Testis (tissue), 3 donors: ENCODE results near the gene WTIP. TPM values are rescaled to one million over a fixed set of nuclear protein-coding genes. Genes with fewer than 3 reads are reported as not detected.
A peak's percentile ranks its signal among the peaks of the same experiment; 100 is the strongest.

ENCODE experiments used
- DNase-seq: peaks from one replicate; pipeline ENCODE4 v3.0.0-alpha.2; 2019
- H3K27ac ChIP-seq, 2 donors: fragments of 200-600 bp; sonication (generic); one replicate each; pipeline ENCODE4 v1.5.1; 2019
- H3K27me3 ChIP-seq: fragments of 200-600 bp; sonication (generic); one replicate; pipeline ENCODE4 v1.5.1; 2019
- H3K36me3 ChIP-seq: fragments of 200-600 bp; sonication (generic); one replicate; pipeline ENCODE4 v1.5.1; 2017; ENCODE audit warnings: low read depth; ENCODE audit errors: missing control alignments
- H3K4me1 ChIP-seq: fragments of 200-600 bp; sonication (generic); one replicate; pipeline ENCODE4 v1.5.1; 2019
- H3K4me3 ChIP-seq, 2 donors: fragments of 200-600 bp; sonication (generic); one replicate each; pipeline ENCODE4 v1.5.1; 2017 to 2019
- H3K9me3 ChIP-seq: fragments of 200-600 bp; sonication (generic); one replicate; pipeline ENCODE4 v1.5.1; 2017
- CTCF ChIP-seq, 3 experiments: fragments of 450-650 bp in 2 of 3; fragments of 200-600 bp in 1 of 3; sonication (generic) in 1 of 3; IDR thresholded peaks; one replicate each; pipeline ENCODE4 v1.5.1; 2016 to 2019; ENCODE audit warnings: antibody characterized with exemption in 3 of 3, mild to moderate bottlenecking in 2 of 3, moderate library complexity in 1 of 3
- POLR2A ChIP-seq: fragments of 450-650 bp; IDR thresholded peaks from one replicate; pipeline ENCODE4 v1.6.1; 2017; ENCODE audit warnings: antibody characterized with exemption, mild to moderate bottlenecking, moderate library complexity
- WGBS, 2 donors: methylation state at CpG; one replicate each; pipeline ENCODE4 v1.1.5; 2018; 5-methylcytosine and 5-hydroxymethylcytosine counted together
- intact Hi-C: fragments of 100-400 bp; cut with DNase I; formaldehyde crosslinking; loops from one replicate; pipeline ENCODE4 v1.15.1; 2023; ENCODE audit warnings: low total_unique reads
- polyA plus RNA-seq: library from polyadenylated mRNA; stranded (reverse); fragments of 350-450 nt; fragmentation: Illumina TruSeq; extraction: RNeasy Lipid Tissue Mini Kit (QIAGEN cat#74804); gene quantifications from one replicate; pipeline ENCODE4 v1.2.3, GENCODE V29; 2014; ENCODE audit warnings: low read depth, low replicate concordance; ENCODE audit not compliant: insufficient read depth
- total RNA-seq, 2 donors: library from RNA; depleted of rRNA; stranded (reverse); fragments of >200 nt; gene quantifications; one replicate each; pipeline ENCODE4 v1.2.3, GENCODE V29; 2016

Gene WTIP
- total and polyA plus RNA-seq, 3 donors from 2014 or later: 22.8 to 41.3 (median 25.6) TPM

DNA sequence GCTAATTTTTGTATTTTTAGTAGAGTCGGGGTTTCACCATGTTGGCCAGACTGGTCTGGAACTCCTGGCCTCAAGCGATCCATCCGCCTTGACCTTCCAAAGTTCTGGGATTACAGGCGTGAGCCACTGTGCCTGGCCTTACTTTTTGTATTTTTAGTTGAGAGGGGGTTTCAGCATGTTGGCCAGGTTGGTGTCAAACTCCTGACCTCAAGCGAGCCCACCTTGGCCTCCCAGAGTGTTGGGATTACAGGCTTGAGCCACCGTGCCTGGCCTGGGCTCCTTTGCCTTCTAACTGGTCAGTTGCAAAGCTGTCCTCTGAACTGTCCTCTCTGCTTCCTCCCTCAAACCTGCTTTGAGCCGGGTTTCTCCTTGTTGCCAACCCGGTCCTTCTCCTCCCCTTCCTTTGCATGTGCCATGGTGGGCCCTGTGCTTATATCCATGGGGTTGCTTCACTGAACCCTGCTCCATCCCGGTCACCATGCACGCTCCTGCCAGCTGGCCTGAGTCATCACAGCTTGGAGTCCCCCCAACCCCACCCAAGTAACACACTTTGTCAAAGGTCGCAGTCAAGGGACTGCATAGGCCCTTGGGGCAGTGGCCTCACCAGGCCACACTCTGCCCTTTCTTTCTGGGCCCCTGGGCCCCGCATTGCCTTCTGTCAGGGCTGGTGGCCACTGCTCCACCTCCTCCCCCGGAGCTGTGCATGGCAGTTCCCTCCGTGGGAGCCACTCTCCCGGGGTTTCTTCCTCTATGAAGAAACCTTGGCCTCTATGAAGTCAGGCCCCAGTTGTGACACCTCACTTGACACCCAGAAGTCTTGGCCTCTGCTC is 21.2 kb downstream of the WTIP start:
- peaks cover 16% of the 10 kb centered on the region for H3K4me1 ChIP-seq

GRCh38 chr19:34503531-34504272 is 22.1 kb downstream of the WTIP start:
- peaks cover 16% of the 10 kb centered on the region for H3K4me1 ChIP-seq
- H3K27ac ChIP-seq: no peak overlapping the region
- no peak overlapping the region for H3K4me3 ChIP-seq
- H3K9me3 ChIP-seq: no peaks in the 10 kb centered on the region
- DNase-seq: peak; percentile 24
- no peaks in the 10 kb centered on the region for H3K36me3 ChIP-seq
- intact Hi-C loops: no loop called here
- H3K27me3 ChIP-seq: no peaks in the 10 kb centered on the region
- no peak for TF ChIP-seq POLR2A
- no peak for TF ChIP-seq CTCF (IDR thresholded peaks at IDR 0.05)
- WGBS, 2 donors: 53 to 63% methylated on average over 10 to 16 of the region's 16 CpGs

More for the DNA sequence above, 21.2 kb downstream of the WTIP start:
- H3K4me3 ChIP-seq: no peak overlapping the region
- H3K36me3 ChIP-seq: no peaks in the 10 kb centered on the region
- intact Hi-C loops: no loop called here
- 78 to 81% methylated on average over 14 to 15 of the region's 15 CpGs for WGBS, 2 donors
- H3K27ac ChIP-seq: no peak overlapping the region
- H3K9me3 ChIP-seq: no peaks in the 10 kb centered on the region
- TF ChIP-seq CTCF (IDR thresholded peaks at IDR 0.05): no peak
- TF ChIP-seq POLR2A: no peak
- H3K27me3 ChIP-seq: no peaks in the 10 kb centered on the region
- DNase-seq: peak; percentile 12

DNA sequence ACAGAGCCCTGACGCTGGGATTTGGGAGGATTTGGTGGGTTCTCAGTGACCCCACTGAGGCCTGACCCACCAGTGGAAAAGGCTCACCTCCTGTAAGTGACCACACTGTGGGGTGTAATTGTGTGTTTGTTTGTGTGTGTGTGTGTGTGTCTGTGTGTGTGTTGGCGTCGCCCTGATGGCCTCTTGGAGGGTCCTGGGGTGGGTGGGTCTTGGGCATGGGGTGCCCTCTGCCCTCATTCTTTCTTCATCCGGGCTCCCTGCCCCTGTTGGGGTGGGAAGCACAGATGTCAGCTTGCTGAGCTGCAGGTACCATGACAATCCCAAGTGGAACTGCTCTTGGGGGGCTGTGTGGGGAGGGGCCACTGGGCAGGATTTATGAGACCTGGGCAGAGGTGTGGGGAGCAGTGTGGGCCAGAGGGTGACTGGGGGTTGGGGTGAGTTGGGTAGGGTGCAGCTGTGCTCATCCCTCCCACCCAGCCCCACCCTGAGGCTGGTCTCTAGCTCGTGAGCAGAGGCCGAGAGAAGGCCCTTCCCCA is 22.8 kb downstream of the WTIP start:
- TF ChIP-seq POLR2A (no peak), CTCF (IDR thresholded peaks at IDR 0.05) (no peak)
- WGBS, 2 donors: 80 to 88% methylated on average over 4 to 6 of the region's 6 CpGs
- intact Hi-C loops: no loop called here
- peak; percentile 11 for DNase-seq
- Histone ChIP-seq H3K9me3 (no peaks in the 10 kb centered on the region), H3K27ac (no peak overlapping the region), H3K4me3 (no peak overlapping the region), H3K4me1 (peaks cover 16% of the 10 kb centered on the region), H3K27me3 (no peaks in the 10 kb centered on the region), H3K36me3 (no peaks in the 10 kb centered on the region)

GRCh38 chr19:34504809-34505291 is 23.3 kb downstream of the WTIP start:
- peaks cover 16% of the 10 kb centered on the region for H3K4me1 ChIP-seq
- no peak overlapping the region for H3K27ac ChIP-seq
- no peaks in the 10 kb centered on the region for H3K36me3 ChIP-seq
- H3K4me3 ChIP-seq: no peak overlapping the region
- DNase-seq: peak; percentile 1
- intact Hi-C loops: no loop called here
- TF ChIP-seq POLR2A (no peak), CTCF (IDR thresholded peaks at IDR 0.05) (no peak)
- H3K27me3 ChIP-seq: no peaks in the 10 kb centered on the region
- 67 to 100% methylated on average over 1 to 9 of the region's 9 CpGs for WGBS, 2 donors
- H3K9me3 ChIP-seq: no peaks in the 10 kb centered on the region
